Measurements from ENCODE around the gene UBASH3A. TPM values are rescaled to one million over a fixed set of nuclear protein-coding genes. Genes with fewer than 3 reads are reported as not detected.

The UBASH3A gene
- polyA plus RNA-seq, 2 of the 4 experiments (the other 2 are of a cell fraction) = not detected

DNA sequence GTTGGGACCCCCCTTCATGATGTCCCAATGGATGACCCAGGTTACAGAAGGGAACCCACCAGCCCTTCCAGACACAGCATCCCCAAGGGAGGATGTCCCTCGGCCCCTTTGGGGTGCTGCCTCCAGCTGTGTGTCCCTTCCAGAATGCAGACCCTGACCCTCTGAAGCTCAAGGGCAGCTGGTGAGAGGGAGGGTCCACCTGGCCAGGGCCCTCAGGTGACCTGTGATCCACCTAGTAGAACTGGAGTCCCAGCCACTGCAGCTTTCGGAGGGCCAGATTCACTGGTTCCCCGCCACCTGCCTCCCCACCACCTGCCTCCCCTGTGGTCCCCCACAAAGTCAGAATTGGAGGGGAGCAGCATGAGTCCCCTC is 27.8 kb upstream of the UBASH3A start:
- no peak for FAIRE-seq
- CTCF ChIA-PET = interaction anchor here (1.0 kb wide), 1 partner anchor 66 kb away, joined by 4 read pairs; no protein-coding TSS in a partner anchor
- Histone ChIP-seq H3K27ac (no peak overlapping the region), H3K9me3 (no peaks in the 10 kb centered on the region), H3K4me2 (no peak overlapping the region), H3K4me1 (no peaks in the 10 kb centered on the region; the same call in 2 of the 3 replicates), H3K4me3 (no peak overlapping the region)
- POLR2A ChIA-PET = no interaction called here
- ATAC-seq = no peak
- no peak for TF ChIP-seq TP53 (CRISPR knock-in tag; IDR thresholded peaks at IDR 0.05)
- no peak for DNase-seq (ENCODE audit: low read depth in 1 of 2, low spot score in 1 of 2)
- no CpG with 5 or more reads among the region's 3 CpGs for WGBS (ENCODE audit: missing lambda C conversion rate)

DNA sequence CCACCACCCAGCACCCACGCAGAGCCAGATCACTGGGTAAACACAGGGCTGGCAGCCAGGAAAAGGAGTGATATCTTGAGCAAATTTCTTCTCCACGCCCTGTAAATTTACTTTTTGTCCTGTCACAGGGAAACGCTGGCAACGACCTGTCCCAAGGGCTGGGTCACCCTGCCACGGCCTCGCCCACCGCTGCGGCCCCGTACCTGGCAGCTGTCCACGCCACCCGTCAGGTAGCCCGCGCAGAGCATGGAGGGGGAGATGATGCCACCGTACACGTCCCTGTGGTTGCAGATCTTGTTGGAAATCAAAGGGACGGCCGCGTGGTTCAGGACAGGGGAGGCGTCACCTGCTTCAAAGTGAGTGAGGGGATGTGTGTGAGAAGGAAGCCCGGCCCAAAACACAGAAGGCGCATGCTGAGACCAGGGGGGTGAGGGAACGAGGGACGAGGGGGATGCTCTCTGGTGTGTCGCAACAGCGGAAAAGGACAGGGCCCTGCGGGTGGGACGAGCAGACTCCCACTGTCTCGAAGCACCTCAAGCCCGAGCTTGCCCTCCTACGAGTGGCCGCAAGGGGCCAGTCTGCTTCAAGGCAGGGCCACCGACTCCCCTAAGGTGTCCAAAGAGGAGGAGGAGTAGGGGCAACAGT is 27.2 kb upstream of the UBASH3A start:
- no peak overlapping the region for H3K27ac ChIP-seq
- H3K9me3 ChIP-seq = peaks cover under 1% of the 10 kb centered on the region; the same call in 1 of the 3 replicates
- 61% methylated on average over 25 of the region's 32 CpGs for WGBS (ENCODE audit: missing lambda C conversion rate)
- TF ChIP-seq NPAS2 (CRISPR knock-in tag; IDR thresholded peaks at IDR 0.05; ENCODE audit: borderline replicate concordance) = no peak
- TF ChIP-seq, protein P1, sequence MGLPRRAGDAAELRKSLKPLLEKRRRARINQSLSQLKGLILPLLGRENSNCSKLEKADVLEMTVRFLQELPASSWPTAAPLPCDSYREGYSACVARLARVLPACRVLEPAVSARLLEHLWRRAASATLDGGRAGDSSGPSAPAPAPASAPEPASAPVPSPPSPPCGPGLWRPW (IDR thresholded peaks at IDR 0.05) = no peak
- TF ChIP-seq, protein P2, sequence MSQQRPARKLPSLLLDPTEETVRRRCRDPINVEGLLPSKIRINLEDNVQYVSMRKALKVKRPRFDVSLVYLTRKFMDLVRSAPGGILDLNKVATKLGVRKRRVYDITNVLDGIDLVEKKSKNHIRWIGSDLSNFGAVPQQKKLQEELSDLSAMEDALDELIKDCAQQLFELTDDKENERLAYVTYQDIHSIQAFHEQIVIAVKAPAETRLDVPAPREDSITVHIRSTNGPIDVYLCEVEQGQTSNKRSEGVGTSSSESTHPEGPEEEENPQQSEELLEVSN (IDR thresholded peaks at IDR 0.05; ENCODE audit: borderline replicate concordance, low read depth) = no peak
- no peak for TF ChIP-seq TP53 (CRISPR knock-in tag; IDR thresholded peaks at IDR 0.05)
- TF ChIP-seq RFX5 (IDR thresholded peaks at IDR 0.05) = no peak
- no peak for TF ChIP-seq SMC3 (IDR thresholded peaks at IDR 0.05)
- no peak for TF ChIP-seq RNF2 (IDR thresholded peaks at IDR 0.05; ENCODE audit: borderline replicate concordance, low read depth)
- TF ChIP-seq EP300 (IDR thresholded peaks at IDR 0.05) = no peak
- TF ChIP-seq EHMT2 (IDR thresholded peaks at IDR 0.05; ENCODE audit: low read depth) = no peak
- no peak for TF ChIP-seq POLR2A (IDR thresholded peaks at IDR 0.05; ENCODE audit: low read length)
- no peak for TF ChIP-seq KDM5A (IDR thresholded peaks at IDR 0.05)
- TF ChIP-seq, protein P3, sequence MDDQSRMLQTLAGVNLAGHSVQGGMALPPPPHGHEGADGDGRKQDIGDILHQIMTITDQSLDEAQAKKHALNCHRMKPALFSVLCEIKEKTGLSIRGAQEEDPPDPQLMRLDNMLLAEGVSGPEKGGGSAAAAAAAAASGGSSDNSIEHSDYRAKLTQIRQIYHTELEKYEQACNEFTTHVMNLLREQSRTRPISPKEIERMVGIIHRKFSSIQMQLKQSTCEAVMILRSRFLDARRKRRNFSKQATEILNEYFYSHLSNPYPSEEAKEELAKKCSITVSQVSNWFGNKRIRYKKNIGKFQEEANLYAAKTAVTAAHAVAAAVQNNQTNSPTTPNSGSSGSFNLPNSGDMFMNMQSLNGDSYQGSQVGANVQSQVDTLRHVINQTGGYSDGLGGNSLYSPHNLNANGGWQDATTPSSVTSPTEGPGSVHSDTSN (IDR thresholded peaks at IDR 0.05) = no peak
- TF ChIP-seq FOSB (CRISPR knock-in tag; IDR thresholded peaks at IDR 0.05) = no peak
- TF ChIP-seq, protein P4, sequence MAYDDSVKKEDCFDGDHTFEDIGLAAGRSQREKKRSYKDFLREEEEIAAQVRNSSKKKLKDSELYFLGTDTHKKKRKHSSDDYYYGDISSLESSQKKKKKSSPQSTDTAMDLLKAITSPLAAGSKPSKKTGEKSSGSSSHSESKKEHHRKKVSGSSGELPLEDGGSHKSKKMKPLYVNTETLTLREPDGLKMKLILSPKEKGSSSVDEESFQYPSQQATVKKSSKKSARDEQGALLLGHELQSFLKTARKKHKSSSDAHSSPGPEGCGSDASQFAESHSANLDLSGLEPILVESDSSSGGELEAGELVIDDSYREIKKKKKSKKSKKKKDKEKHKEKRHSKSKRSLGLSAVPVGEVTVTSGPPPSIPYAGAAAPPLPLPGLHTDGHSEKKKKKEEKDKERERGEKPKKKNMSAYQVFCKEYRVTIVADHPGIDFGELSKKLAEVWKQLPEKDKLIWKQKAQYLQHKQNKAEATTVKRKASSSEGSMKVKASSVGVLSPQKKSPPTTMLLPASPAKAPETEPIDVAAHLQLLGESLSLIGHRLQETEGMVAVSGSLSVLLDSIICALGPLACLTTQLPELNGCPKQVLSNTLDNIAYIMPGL (CRISPR knock-in tag; IDR thresholded peaks at IDR 0.05; ENCODE audit: borderline replicate concordance) = no peak
- TF ChIP-seq, protein P5, sequence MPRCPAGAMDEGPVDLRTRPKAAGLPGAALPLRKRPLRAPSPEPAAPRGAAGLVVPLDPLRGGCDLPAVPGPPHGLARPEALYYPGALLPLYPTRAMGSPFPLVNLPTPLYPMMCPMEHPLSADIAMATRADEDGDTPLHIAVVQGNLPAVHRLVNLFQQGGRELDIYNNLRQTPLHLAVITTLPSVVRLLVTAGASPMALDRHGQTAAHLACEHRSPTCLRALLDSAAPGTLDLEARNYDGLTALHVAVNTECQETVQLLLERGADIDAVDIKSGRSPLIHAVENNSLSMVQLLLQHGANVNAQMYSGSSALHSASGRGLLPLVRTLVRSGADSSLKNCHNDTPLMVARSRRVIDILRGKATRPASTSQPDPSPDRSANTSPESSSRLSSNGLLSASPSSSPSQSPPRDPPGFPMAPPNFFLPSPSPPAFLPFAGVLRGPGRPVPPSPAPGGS (IDR thresholded peaks at IDR 0.05) = no peak
- no peak for TF ChIP-seq ZC3H11A (IDR thresholded peaks at IDR 0.05)
- H3K4me3 ChIP-seq = no peak overlapping the region
- ATAC-seq = no peak
- FAIRE-seq = no peak
- no peak overlapping the region for H3K4me2 ChIP-seq
- POLR2A ChIA-PET = no interaction called here
- CTCF ChIA-PET = interaction anchor here (1.0 kb wide), 1 partner anchor 66 kb away, joined by 4 read pairs; no protein-coding TSS in a partner anchor
- no peak for DNase-seq (ENCODE audit: low read depth in 1 of 2, low spot score in 1 of 2)
- no peaks in the 10 kb centered on the region; the same call in 2 of the 3 replicates for H3K4me1 ChIP-seq

Measured in A549 (cell line).